Mesenchymal stem cell (in vitro differentiated cells and primary cell): ENCODE results near the gene ZFYVE16.
"Not testable (repeated sequence)": the region's sequence is repeated elsewhere in the genome, so short reads cannot be mapped to it uniquely, and the experiment has no call there.

Experiments
- DNase-seq: peaks from one replicate; pipeline ENCODE4 v3.0.0-alpha.2; 2013
- H2AFZ ChIP-seq: one replicate; pipeline ENCODE4 v1.6.1; 2013; ENCODE audit warnings: low read depth, mild to moderate bottlenecking, control low read depth, inconsistent platforms, low read length, moderate library complexity
- H2AK5ac ChIP-seq: 2 replicates; pipeline ENCODE4 v1.6.1; 2013; ENCODE audit warnings: low read length, moderate library complexity, mild to moderate bottlenecking, inconsistent platforms; ENCODE audit not compliant: severe bottlenecking
- H2BK120ac ChIP-seq: one replicate; pipeline ENCODE4 v1.6.1; 2013; ENCODE audit warnings: low read depth, mild to moderate bottlenecking, inconsistent platforms, low read length, moderate library complexity
- H2BK12ac ChIP-seq, 2 experiments: one replicate each; pipeline ENCODE4 v1.6.1; 2013; ENCODE audit warnings: inconsistent platforms in 2 of 2, low read length in 2 of 2, mild to moderate bottlenecking in 2 of 2, moderate library complexity in 2 of 2, control low read depth in 1 of 2
- H2BK15ac ChIP-seq: one replicate; pipeline ENCODE4 v1.6.1; 2013; ENCODE audit warnings: mild to moderate bottlenecking, low read depth, inconsistent platforms; ENCODE audit not compliant: poor library complexity, severe bottlenecking
- H2BK5ac ChIP-seq: 2 replicates; pipeline ENCODE4 v1.6.1; 2013; ENCODE audit warnings: low read depth, mild to moderate bottlenecking, low read length, control low read depth, inconsistent platforms; ENCODE audit not compliant: poor library complexity, severe bottlenecking
- H3K14ac ChIP-seq, 2 experiments: one replicate each; pipeline ENCODE4 v1.6.1; 2013; ENCODE audit warnings: inconsistent platforms in 2 of 2, low read length in 2 of 2, control low read depth in 1 of 2, mild to moderate bottlenecking in 1 of 2, moderate library complexity in 1 of 2
- H3K18ac ChIP-seq, 2 experiments: one replicate each; pipeline ENCODE4 v1.6.1; 2013; ENCODE audit warnings: inconsistent platforms in 2 of 2, low read length in 2 of 2, control low read depth in 1 of 2, low read depth in 1 of 2, mild to moderate bottlenecking in 1 of 2
- H3K23ac ChIP-seq, 2 experiments: one replicate each; pipeline ENCODE4 v1.6.1; 2013; ENCODE audit warnings: inconsistent platforms in 2 of 2, low read length in 2 of 2, mild to moderate bottlenecking in 2 of 2, moderate library complexity in 2 of 2, control low read depth in 1 of 2
- H3K27ac ChIP-seq: 2 replicates; pipeline ENCODE4 v1.5.1; 2013; ENCODE audit warnings: mild to moderate bottlenecking, moderate library complexity, low read length, control low read depth, inconsistent platforms; ENCODE audit not compliant: poor library complexity, severe bottlenecking
- H3K27me3 ChIP-seq, 2 experiments: 2 replicates each; pipeline versions ENCODE4 v1.6.1 to v1.7.0; 2013; ENCODE audit warnings: low read length in 2 of 2, mild to moderate bottlenecking in 2 of 2, moderate library complexity in 2 of 2, control low read depth in 1 of 2, inconsistent platforms in 1 of 2; ENCODE audit not compliant: control insufficient read depth in 1 of 2, insufficient read depth in 1 of 2
- H3K36me3 ChIP-seq, 2 experiments: 2 replicates each; pipeline versions ENCODE4 v1.6.1 to v1.7.0; 2013; ENCODE audit warnings: low read length in 2 of 2, control low read depth in 1 of 2, inconsistent platforms in 1 of 2, low read depth in 1 of 2, mild to moderate bottlenecking in 1 of 2; ENCODE audit not compliant: insufficient read depth in 2 of 2, control insufficient read depth in 1 of 2
- H3K4ac ChIP-seq, 2 experiments: one replicate each; pipeline ENCODE4 v1.6.1; 2013; ENCODE audit warnings: inconsistent platforms in 2 of 2, low read length in 2 of 2, mild to moderate bottlenecking in 2 of 2, moderate library complexity in 2 of 2, control low read depth in 1 of 2, low read depth in 1 of 2
- H3K4me1 ChIP-seq: 2 replicates; pipeline ENCODE4 v1.6.1; 2013; ENCODE audit warnings: low read depth, low read length, control low read depth; ENCODE audit not compliant: control insufficient read depth, insufficient read depth
- H3K4me2 ChIP-seq: 2 replicates; pipeline ENCODE4 v1.6.1; 2013; ENCODE audit warnings: low read length, mild to moderate bottlenecking, inconsistent platforms; ENCODE audit not compliant: poor library complexity, severe bottlenecking
- H3K4me3 ChIP-seq, 2 experiments: 2 replicates each; pipeline versions ENCODE4 v1.5.1 to v1.7.0; 2013; ENCODE audit warnings: low read length in 2 of 2, mild to moderate bottlenecking in 2 of 2, control low read depth in 1 of 2, low read depth in 1 of 2; ENCODE audit not compliant: insufficient read depth in 1 of 2
- H3K79me1 ChIP-seq: replicated peaks from 2 replicates; pipeline ENCODE4 v1.6.1; 2013; ENCODE audit warnings: mild to moderate bottlenecking, control low read depth, low read length, inconsistent platforms; ENCODE audit not compliant: poor library complexity, severe bottlenecking
- H3K9ac ChIP-seq: 2 replicates; pipeline ENCODE4 v1.7.0; 2013; ENCODE audit warnings: mild to moderate bottlenecking, low read length, moderate library complexity
- H3K9me3 ChIP-seq: 2 replicates; pipeline ENCODE4 v1.7.0; 2013; ENCODE audit warnings: mild to moderate bottlenecking, low read length; ENCODE audit not compliant: control insufficient read depth
- H4K8ac ChIP-seq: one replicate; pipeline ENCODE4 v1.6.1; 2013; ENCODE audit warnings: inconsistent platforms, mild to moderate bottlenecking, low read length, moderate library complexity
- H4K91ac ChIP-seq: one replicate; pipeline ENCODE4 v1.6.1; 2013; ENCODE audit warnings: mild to moderate bottlenecking, low read length, inconsistent platforms
- WGBS: methylation state at CpG from one replicate; pipeline ENCODE4 v1.1.7; 2013; ENCODE audit warnings: mixed read lengths; 5-methylcytosine and 5-hydroxymethylcytosine counted together

ZFYVE16 gene

DNA sequence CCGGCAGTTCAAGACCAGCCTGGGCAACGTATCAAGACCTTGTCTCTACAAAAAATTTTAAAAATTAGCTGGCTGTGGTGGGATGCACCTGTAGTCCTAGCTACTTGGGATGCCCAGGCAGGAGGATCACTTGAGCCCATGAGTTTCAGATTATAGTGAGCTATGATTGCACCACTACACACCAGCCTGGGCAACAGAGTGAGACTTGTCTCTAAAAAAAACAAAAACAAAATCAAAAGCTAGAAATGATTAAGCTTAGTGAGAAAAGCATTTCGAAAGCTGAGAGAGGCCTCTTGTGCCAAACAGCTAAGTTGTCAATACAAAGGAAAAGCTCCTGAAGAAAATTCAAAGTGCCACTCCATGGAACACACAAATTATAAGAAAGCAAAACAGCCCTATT lies 84.9 kb downstream of the ZFYVE16 start:
- no peak overlapping the region for H2BK15ac ChIP-seq
- no peaks in the 10 kb centered on the region for H3K9me3 ChIP-seq
- no peak overlapping the region for H4K8ac ChIP-seq
- no peak overlapping the region for H3K4me2 ChIP-seq
- WGBS, result 100% methylated on average over 3 of the region's 3 CpGs
- H3K14ac ChIP-seq, result no peak overlapping the region
- no peak overlapping the region for H3K18ac ChIP-seq
- no peak overlapping the region for H2BK12ac ChIP-seq
- no peaks in the 10 kb centered on the region for H3K36me3 ChIP-seq
- H2AK5ac ChIP-seq, result no peak overlapping the region
- no peaks in the 10 kb centered on the region for H3K4me1 ChIP-seq
- no peaks in the 10 kb centered on the region for H3K27me3 ChIP-seq
- H3K79me1 ChIP-seq, result no peaks in the 10 kb centered on the region
- no peak overlapping the region for H2BK120ac ChIP-seq
- H4K91ac ChIP-seq, result no peak overlapping the region
- H3K9ac ChIP-seq, result no peak overlapping the region
- no peak overlapping the region for H3K23ac ChIP-seq
- no peak overlapping the region for H3K27ac ChIP-seq
- H2AFZ ChIP-seq, result no peak overlapping the region
- H3K4ac ChIP-seq, result no peak overlapping the region
- H2BK5ac ChIP-seq, result no peak overlapping the region
- DNase-seq, result no peak
- no peak overlapping the region for H3K4me3 ChIP-seq

DNA sequence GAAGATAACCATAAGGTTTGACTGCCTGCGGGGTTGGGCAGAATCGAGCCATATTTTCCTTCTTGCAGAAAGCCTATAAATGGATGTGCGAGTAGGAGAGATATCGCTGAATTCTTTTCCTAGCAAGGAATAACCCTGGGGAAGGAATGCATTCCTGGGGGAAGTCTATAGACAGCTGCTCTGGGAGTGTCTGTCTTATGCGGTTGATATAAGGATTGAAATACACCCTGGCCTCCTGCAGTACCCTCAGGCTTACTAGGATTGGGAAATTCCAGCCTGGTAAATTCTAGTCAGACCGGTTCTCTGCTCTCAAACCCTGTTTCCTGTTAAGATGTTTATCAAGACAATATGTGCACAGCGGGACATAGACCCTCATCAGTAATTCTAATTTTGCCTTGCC lies 85.6 kb downstream of the ZFYVE16 start:
- H2BK120ac ChIP-seq, H2BK5ac ChIP-seq, H3K23ac ChIP-seq, H3K36me3 ChIP-seq, H2AK5ac ChIP-seq, H3K27ac ChIP-seq, H3K14ac ChIP-seq, H3K9ac ChIP-seq, H3K4me2 ChIP-seq, DNase-seq, H3K9me3 ChIP-seq, H3K18ac ChIP-seq, H3K4ac ChIP-seq, H2AFZ ChIP-seq, H3K4me1 ChIP-seq, H4K8ac ChIP-seq, H3K27me3 ChIP-seq, H3K79me1 ChIP-seq, H2BK15ac ChIP-seq, H3K4me3 ChIP-seq, H2BK12ac ChIP-seq, H4K91ac ChIP-seq: not testable (repeated sequence)
- 86% methylated on average over 7 of the region's 7 CpGs for WGBS

DNA sequence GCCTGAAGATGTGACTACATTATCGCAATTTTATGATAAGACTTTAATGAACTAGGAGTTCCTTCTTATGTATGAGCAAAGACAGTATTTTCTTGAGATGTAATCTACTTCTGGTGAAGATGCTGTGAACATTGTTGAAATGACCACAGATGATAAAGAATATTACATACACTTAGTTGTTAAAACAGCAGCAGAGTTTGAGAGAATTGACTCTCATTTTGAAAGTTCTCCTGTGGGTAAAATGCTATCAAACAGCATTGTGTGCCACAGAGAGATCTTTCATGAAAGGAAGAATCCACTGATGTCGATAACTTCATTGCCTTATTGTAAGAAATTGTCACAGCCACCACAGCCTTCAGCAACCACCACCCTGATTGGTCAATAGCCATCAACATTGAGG lies 88.0 kb downstream of the ZFYVE16 start:
- H3K4ac ChIP-seq, result no peak overlapping the region
- H4K91ac ChIP-seq, result no peak overlapping the region
- H3K9ac ChIP-seq, result no peak overlapping the region
- DNase-seq, result no peak
- H3K4me2 ChIP-seq, result no peak overlapping the region
- no peaks in the 10 kb centered on the region for H3K79me1 ChIP-seq
- no peak overlapping the region for H2BK12ac ChIP-seq
- 100% methylated on average over 2 of the region's 2 CpGs for WGBS
- no peak overlapping the region for H3K14ac ChIP-seq
- no peak overlapping the region for H2BK15ac ChIP-seq
- no peak overlapping the region for H2BK5ac ChIP-seq
- H4K8ac ChIP-seq, result no peak overlapping the region
- no peak overlapping the region for H2AFZ ChIP-seq
- H3K18ac ChIP-seq, result no peak overlapping the region
- no peaks in the 10 kb centered on the region for H3K27me3 ChIP-seq
- H3K23ac ChIP-seq, result no peak overlapping the region
- H3K4me3 ChIP-seq, result no peak overlapping the region
- H2BK120ac ChIP-seq, result no peak overlapping the region
- no peaks in the 10 kb centered on the region for H3K4me1 ChIP-seq
- H3K9me3 ChIP-seq, result no peaks in the 10 kb centered on the region
- H3K27ac ChIP-seq, result no peak overlapping the region
- no peaks in the 10 kb centered on the region for H3K36me3 ChIP-seq
- no peak overlapping the region for H2AK5ac ChIP-seq

DNA sequence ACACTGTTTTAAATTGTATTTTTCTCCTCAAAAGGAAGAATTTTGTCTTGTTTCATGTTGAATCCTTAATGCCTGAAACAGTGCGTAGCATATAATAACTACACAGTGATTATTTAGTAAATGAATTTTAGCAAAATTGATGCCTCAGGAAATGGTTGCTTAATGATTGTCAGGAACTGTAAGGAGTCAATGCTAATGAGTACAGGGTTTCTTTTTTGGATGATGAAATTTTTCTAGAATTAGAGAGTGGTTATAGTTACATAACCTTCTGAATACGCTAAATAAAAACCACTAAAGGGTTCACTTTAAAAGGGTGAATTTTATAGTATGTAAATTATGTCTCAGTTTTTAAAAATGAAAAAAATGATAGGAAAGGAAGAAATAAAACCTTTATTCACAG lies 94.9 kb downstream of the ZFYVE16 start:
- 100% methylated on average over 1 of the region's 2 CpGs for WGBS
- DNase-seq, result no peak
- no peak overlapping the region for H2BK120ac ChIP-seq
- H3K14ac ChIP-seq, result no peak overlapping the region
- no peak overlapping the region for H3K4ac ChIP-seq
- H3K9me3 ChIP-seq, result no peaks in the 10 kb centered on the region
- no peak overlapping the region for H2BK12ac ChIP-seq
- H3K23ac ChIP-seq, result no peak overlapping the region
- no peaks in the 10 kb centered on the region for H3K4me1 ChIP-seq
- H2BK5ac ChIP-seq, result no peak overlapping the region
- no peak overlapping the region for H3K4me2 ChIP-seq
- H3K18ac ChIP-seq, result no peak overlapping the region
- no peak overlapping the region for H2BK15ac ChIP-seq
- no peak overlapping the region for H3K27ac ChIP-seq
- no peak overlapping the region for H4K8ac ChIP-seq
- no peak overlapping the region for H2AFZ ChIP-seq
- no peak overlapping the region for H4K91ac ChIP-seq
- no peaks in the 10 kb centered on the region for H3K36me3 ChIP-seq
- H3K79me1 ChIP-seq, result no peaks in the 10 kb centered on the region
- H3K4me3 ChIP-seq, result no peak overlapping the region
- no peaks in the 10 kb centered on the region for H3K27me3 ChIP-seq
- no peak overlapping the region for H2AK5ac ChIP-seq
- H3K9ac ChIP-seq, result no peak overlapping the region
